PC-3 (cell line): ENCODE results near the gene ESRP2. TPM values are rescaled to one million over a fixed set of nuclear protein-coding genes. Genes with fewer than 3 reads are reported as not detected.

ENCODE experiments used
- ATAC-seq: fragments of 200-7000 bp; cut with Tn5 transposase; 2 replicates; pipeline ENCODE4 v1.9.1; 2020; ENCODE audit warnings: mild to moderate bottlenecking, moderate library complexity
- BruUV-seq: library from RNA; stranded (reverse); fragments of 400-500 nt; replicated peaks from 2 replicates; lab custom pipeline; 2021; lab: Mats Ljungman, UMichigan
- CTCF ChIA-PET: fragments of 300-600 bp; sonication (Branson Sonifier 250); formaldehyde crosslinking; loops from one replicate; lab custom pipeline; 2022; ENCODE audit warnings: antibody characterized with exemption; lab: Charles Lee
- POLR2A ChIA-PET: fragments of 300-600 bp; sonication (Branson Sonifier 250); formaldehyde crosslinking; loops from one replicate; lab custom pipeline; 2022; ENCODE audit warnings: antibody characterized with exemption; ENCODE audit not compliant: unreplicated experiment; lab: Charles Lee
- DNase-seq: peaks from one replicate; pipeline ENCODE4 v3.0.0-alpha.2; 2015
- H2AFZ ChIP-seq: fragments of 300-600 bp; sonication (generic); 2 replicates; pipeline ENCODE4 v1.6.0; 2016; ENCODE audit warnings: antibody characterized with exemption, low read length
- H3F3A ChIP-seq: fragments of 300-600 bp; sonication (generic); one replicate; pipeline ENCODE4 v1.6.0; 2017; ENCODE audit warnings: antibody characterized with exemption, low read length, control low read depth, mild to moderate bottlenecking; ENCODE audit not compliant: unreplicated experiment
- H3K27ac ChIP-seq: fragments of 300-600 bp; sonication (generic); 2 replicates; pipeline ENCODE4 v1.5.1; 2016; ENCODE audit warnings: mild to moderate bottlenecking, low read length
- H3K27me3 ChIP-seq: fragments of 300-600 bp; sonication (generic); 2 replicates; pipeline ENCODE4 v1.6.1; 2016; ENCODE audit warnings: low read length, mixed read lengths
- H3K36me3 ChIP-seq: fragments of 300-600 bp; sonication (generic); 2 replicates; pipeline ENCODE4 v1.6.1; 2016; ENCODE audit warnings: low read depth, mixed run types, low read length, mixed read lengths
- H3K4me1 ChIP-seq: fragments of 300-600 bp; sonication (generic); 2 replicates; pipeline ENCODE4 v1.5.1; 2016; ENCODE audit warnings: low read length; ENCODE audit not compliant: insufficient read depth
- H3K4me2 ChIP-seq: fragments of 300-600 bp; sonication (generic); 2 replicates; pipeline ENCODE4 v1.6.0; 2016; ENCODE audit warnings: low read length
- H3K4me3 ChIP-seq: fragments of 300-600 bp; sonication (generic); 2 replicates; pipeline ENCODE4 v1.5.1; 2016; ENCODE audit warnings: mild to moderate bottlenecking, low read length, mixed read lengths
- H3K79me2 ChIP-seq: fragments of 300-600 bp; sonication (generic); 2 replicates; pipeline ENCODE4 v1.6.1; 2017; ENCODE audit warnings: low read length, mixed read lengths
- H3K9ac ChIP-seq: fragments of 300-600 bp; sonication (generic); 2 replicates; pipeline ENCODE4 v1.6.0; 2016; ENCODE audit warnings: mild to moderate bottlenecking, low read length
- H3K9me2 ChIP-seq: fragments of 300-600 bp; sonication (generic); replicated peaks from 2 replicates; pipeline ENCODE4 v1.6.1; 2016; ENCODE audit warnings: mixed run types, low read length, mixed read lengths
- H3K9me3 ChIP-seq: fragments of 300-600 bp; sonication (generic); 2 replicates; pipeline ENCODE4 v1.6.1; 2016; ENCODE audit warnings: low read length, mixed read lengths
- H4K20me1 ChIP-seq: fragments of 300-600 bp; sonication (generic); 2 replicates; pipeline ENCODE4 v1.6.1; 2016; ENCODE audit warnings: low read length, mixed read lengths
- EZH2 ChIP-seq: fragments of 300-600 bp; sonication (generic); IDR thresholded peaks from one replicate; pipeline ENCODE4 v1.6.1; 2017; ENCODE audit warnings: antibody characterized with exemption, mild to moderate bottlenecking, low read length; ENCODE audit not compliant: unreplicated experiment
- EZH2phosphoT487 ChIP-seq: fragments of 300-600 bp; sonication (generic); IDR thresholded peaks from 2 replicates; pipeline ENCODE4 v1.6.1; 2018; ENCODE audit warnings: mild to moderate bottlenecking, antibody characterized with exemption, low read length, borderline replicate concordance
- intact Hi-C: fragments of 100-400 bp; cut with micrococcal nuclease; formaldehyde crosslinking; loops from 2 replicates; pipeline ENCODE4 v1.9.0; 2023
- total RNA-seq: library from RNA; depleted of rRNA; stranded (reverse); fragments of >200 nt; gene quantifications from 2 replicates; pipeline ENCODE4 v1.2.3, GENCODE V29; 2014
- TF ChIP-seq, protein P1 (sequence below): fragments of 300-600 bp; sonication (generic); conservative IDR thresholded peaks from 2 replicates; pipeline ENCODE4 v1.5.1; 2017; ENCODE audit warnings: antibody characterized with exemption, low read depth, mild to moderate bottlenecking, low read length

ESRP2 gene
- total RNA-seq, 1 experiment from 2014 or later = 46.9 TPM

DNA sequence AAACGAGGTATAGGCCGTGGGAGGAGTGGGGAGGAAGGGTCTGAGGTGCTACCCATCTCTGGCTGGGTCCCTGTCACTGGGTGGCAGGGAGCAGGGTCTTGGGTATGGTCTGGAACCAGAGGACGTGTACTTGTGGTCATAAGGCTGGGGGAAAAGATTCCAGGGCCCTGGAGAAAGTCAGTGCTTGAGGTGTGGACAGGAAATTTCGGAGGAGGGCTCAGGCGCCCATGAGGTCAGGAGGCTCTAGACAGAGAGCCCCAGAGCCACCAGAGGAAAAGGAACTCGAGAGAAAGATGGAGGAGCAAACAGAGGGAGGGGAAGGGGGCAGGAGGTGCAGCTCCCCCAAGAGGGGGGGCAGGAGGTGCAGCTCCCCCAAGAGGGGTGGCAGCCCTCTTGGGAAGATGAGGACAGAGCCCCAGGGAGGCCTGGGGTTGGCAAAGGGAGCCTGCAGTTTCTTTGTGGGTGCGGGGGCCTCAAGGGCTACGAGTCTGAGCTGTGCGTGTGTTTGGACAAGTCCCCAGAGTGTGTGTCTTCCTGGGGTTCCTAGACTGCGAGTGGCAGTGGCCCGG lies 27.7 kb upstream of the ESRP2 start:
- peak overlapping the region; percentile 63 for H3K27ac ChIP-seq
- H3K9me3 ChIP-seq = no peaks in the 10 kb centered on the region
- intact Hi-C loops = no loop called here
- ChIA-PET POLR2A (interaction anchor here (0.6 to 1.9 kb wide), 5 partner anchors 21 to 1638 kb away, joined by 4 to 10 read pairs (median 4); partner anchors contain the start of genes PRMT7 and SLC7A6OS), CTCF (interaction anchor here (0.8 to 1.4 kb wide), 5 partner anchors 24 to 61 kb away, joined by 3 to 7 read pairs (median 4); partner anchors contain the start of genes PRMT7 and SLC7A6OS)
- no peaks in the 10 kb centered on the region for H3F3A ChIP-seq
- no peaks in the 10 kb centered on the region for H4K20me1 ChIP-seq
- peak overlapping the region; percentile 84 for H2AFZ ChIP-seq
- no peaks in the 10 kb centered on the region for H3K27me3 ChIP-seq
- TF ChIP-seq EZH2 (no peak), EZH2phosphoT487 (no peak)
- TF ChIP-seq, protein P1, sequence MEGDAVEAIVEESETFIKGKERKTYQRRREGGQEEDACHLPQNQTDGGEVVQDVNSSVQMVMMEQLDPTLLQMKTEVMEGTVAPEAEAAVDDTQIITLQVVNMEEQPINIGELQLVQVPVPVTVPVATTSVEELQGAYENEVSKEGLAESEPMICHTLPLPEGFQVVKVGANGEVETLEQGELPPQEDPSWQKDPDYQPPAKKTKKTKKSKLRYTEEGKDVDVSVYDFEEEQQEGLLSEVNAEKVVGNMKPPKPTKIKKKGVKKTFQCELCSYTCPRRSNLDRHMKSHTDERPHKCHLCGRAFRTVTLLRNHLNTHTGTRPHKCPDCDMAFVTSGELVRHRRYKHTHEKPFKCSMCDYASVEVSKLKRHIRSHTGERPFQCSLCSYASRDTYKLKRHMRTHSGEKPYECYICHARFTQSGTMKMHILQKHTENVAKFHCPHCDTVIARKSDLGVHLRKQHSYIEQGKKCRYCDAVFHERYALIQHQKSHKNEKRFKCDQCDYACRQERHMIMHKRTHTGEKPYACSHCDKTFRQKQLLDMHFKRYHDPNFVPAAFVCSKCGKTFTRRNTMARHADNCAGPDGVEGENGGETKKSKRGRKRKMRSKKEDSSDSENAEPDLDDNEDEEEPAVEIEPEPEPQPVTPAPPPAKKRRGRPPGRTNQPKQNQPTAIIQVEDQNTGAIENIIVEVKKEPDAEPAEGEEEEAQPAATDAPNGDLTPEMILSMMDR = no peak
- H3K79me2 ChIP-seq = peaks cover 42% of the 10 kb centered on the region
- H3K4me2 ChIP-seq = peak overlapping the region; percentile 87
- ATAC-seq (no peak), DNase-seq (no peak)
- H3K9me2 ChIP-seq = no peaks in the 10 kb centered on the region
- H3K36me3 ChIP-seq = no peaks in the 10 kb centered on the region; the same call in 1 of the 2 replicates
- H3K9ac ChIP-seq = peak overlapping the region; percentile 86
- BruUV-seq = no TSS peak
- peak overlapping the region; percentile 92 for H3K4me3 ChIP-seq
- H3K4me1 ChIP-seq = peaks cover 14% of the 10 kb centered on the region; the same call in 1 of the 2 replicates

DNA sequence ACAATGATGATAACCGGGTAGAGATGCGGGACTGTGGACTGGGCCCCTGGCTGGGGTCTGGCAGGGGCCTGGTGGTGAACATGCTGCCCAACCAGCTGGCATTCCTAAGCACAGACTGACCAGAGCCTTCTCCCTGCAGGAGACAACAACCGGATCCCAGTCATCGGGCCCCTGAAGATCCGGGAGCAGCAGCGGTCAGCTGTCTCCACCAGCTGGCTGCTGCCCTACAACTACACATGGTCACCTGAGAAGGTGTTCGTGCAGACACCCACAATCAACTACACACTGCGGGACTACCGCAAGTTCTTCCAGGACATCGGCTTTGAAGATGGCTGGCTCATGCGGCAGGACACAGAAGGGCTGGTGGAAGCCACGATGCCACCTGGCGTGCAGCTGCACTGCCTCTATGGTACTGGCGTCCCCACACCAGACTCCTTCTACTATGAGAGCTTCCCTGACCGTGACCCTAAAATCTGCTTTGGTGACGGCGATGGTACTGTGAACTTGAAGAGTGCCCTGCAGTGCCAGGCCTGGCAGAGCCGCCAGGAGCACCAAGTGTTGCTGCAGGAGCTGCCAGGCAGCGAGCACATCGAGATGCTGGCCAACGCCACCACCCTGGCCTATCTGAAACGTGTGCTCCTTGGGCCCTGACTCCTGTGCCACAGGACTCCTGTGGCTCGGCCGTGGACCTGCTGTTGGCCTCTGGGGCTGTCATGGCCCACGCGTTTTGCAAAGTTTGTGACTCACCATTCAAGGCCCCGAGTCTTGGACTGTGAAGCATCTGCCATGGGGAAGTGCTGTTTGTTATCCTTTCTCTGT lies 23.3 kb upstream of the ESRP2 start:
- H3K79me2 ChIP-seq = no peaks in the 10 kb centered on the region
- no peaks in the 10 kb centered on the region; the same call in 1 of the 2 replicates for H3K36me3 ChIP-seq
- ATAC-seq (no peak), DNase-seq (no peak)
- no peaks in the 10 kb centered on the region for H3K9me3 ChIP-seq
- H3K9ac ChIP-seq = no peak overlapping the region
- peaks cover 4% of the 10 kb centered on the region for H3F3A ChIP-seq
- ChIA-PET POLR2A (no interaction called here), CTCF (no interaction called here)
- no peak overlapping the region for H3K27ac ChIP-seq
- no peak overlapping the region for H3K4me2 ChIP-seq
- H3K27me3 ChIP-seq = no peaks in the 10 kb centered on the region
- H3K9me2 ChIP-seq = no peaks in the 10 kb centered on the region
- H2AFZ ChIP-seq = no peak overlapping the region
- no peaks in the 10 kb centered on the region for H4K20me1 ChIP-seq
- no peak overlapping the region for H3K4me3 ChIP-seq
- no TSS peak for BruUV-seq
- H3K4me1 ChIP-seq = peaks cover 25% of the 10 kb centered on the region
- intact Hi-C loops = no loop called here
- TF ChIP-seq EZH2phosphoT487 = no peak
- TF ChIP-seq EZH2 = no peak
- TF ChIP-seq, protein P1 = no peak
